Fibroblast of the aortic adventitia (primary cell): ENCODE measurements around the gene FNIP2. TPM values are rescaled to one million over a fixed set of nuclear protein-coding genes. Genes with fewer than 3 reads are reported as not detected.

Source experiments
- DNase-seq: peaks from one replicate; pipeline ENCODE4 v3.0.0-alpha.2; 2010; ENCODE audit warnings: low read depth
- H3K4me3 ChIP-seq: 2 replicates; pipeline ENCODE4 v1.5.1; 2011; ENCODE audit warnings: low read depth, mild to moderate bottlenecking, control low read depth, low read length, moderate library complexity
- CTCF ChIP-seq: IDR thresholded peaks from 2 replicates; pipeline ENCODE4 v1.5.1; 2011; ENCODE audit warnings: mild to moderate bottlenecking, low read length, control low read depth, inconsistent platforms; ENCODE audit not compliant: insufficient read depth
- total RNA-seq: library from RNA; depleted of rRNA; stranded (reverse); fragments of >200 nt; gene quantifications from 2 replicates; pipeline ENCODE4 v1.2.3, GENCODE V29; 2012; ENCODE audit warnings: low replicate concordance

FNIP2 gene
- total RNA-seq, 1 donor: 34.3 TPM

DNA sequence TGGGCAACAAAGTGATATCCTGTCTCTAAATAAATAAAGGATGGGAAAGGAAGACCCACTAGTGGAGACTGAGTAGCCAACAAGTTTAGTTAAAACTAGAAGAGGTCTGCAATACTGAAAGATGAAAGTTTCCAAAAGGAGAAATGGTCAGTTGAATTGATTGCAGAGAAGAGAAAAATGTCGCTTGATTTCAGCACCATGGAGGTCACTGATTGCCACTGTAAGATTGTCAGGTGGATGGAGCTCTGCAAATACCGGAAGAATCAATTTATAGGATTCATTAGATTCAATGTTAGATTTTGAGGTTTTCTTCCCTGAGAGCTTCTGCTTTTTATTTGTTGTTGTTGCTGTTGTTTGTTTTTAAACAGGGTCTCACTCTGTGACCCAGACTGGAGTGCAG lies 5.4 kb upstream of the FNIP2 start:
- no peak overlapping the region for H3K4me3 ChIP-seq
- TF ChIP-seq CTCF: no peak
- DNase-seq: no peak

GRCh38 chr4:158766434-158767044 lies 2.3 kb upstream of the FNIP2 start:
- TF ChIP-seq CTCF: no peak
- H3K4me3 ChIP-seq: no peak overlapping the region
- DNase-seq: no peak

DNA sequence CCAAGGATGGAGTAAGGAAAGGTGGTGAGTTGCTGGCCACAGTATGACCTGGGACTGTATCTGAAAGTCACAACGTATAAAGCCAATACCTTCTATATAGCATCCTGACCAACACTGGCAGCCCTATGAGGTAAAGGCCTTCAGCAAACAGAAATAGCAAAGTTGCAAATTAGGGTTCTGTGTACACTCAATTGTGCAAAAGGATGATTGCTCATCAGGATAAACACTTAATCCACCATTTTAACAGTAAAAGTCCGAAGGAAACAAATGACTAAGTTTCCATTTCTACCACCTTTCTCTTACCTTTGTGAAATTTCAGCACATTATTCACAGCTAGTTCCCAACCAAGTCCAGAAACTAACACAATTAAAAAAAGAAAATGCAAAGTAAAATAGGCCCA lies 1.4 kb upstream of the FNIP2 start:
- DNase-seq: no peak
- no peak overlapping the region for H3K4me3 ChIP-seq
- no peak for TF ChIP-seq CTCF

- no peak for DNase-seq
- H3K4me3 ChIP-seq: peak overlapping the region; percentile 89
- no peak for TF ChIP-seq CTCF
Measured at GRCh38 chr4:158769175-158769921, 522 bp downstream of the FNIP2 start.

- no peak for DNase-seq
- H3K4me3 ChIP-seq: peak overlapping the region; percentile 89
- no peak for TF ChIP-seq CTCF
Measured at GRCh38 chr4:158770671-158771070, 1.8 kb downstream of the FNIP2 start.

DNA sequence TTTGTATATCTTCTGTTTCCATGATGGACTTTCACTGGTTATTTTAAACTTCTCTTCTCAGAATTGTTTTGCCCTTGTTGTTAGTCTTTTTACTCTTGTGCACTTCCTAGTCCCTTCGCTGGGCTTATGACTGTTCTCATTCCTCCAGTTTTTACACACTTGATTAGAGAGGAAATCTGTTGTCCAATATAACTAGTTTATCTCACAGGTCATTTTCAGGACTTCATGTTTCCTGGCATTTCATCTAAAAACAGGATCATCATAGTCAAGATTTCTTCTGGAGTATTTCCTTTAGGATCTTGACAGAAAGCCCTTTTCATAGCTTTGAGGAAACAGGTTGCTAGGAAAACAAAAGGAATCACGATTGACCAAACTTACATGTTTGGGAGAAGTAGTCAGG lies 3.0 kb downstream of the FNIP2 start:
- DNase-seq: no peak
- H3K4me3 ChIP-seq: no peak overlapping the region
- no peak for TF ChIP-seq CTCF
